Body of pancreas (tissue), 4 donors: ENCODE results near the gene ENDOD1.

Source experiments
- CTCF ChIP-seq, 7 experiments: fragments of 450-650 bp in 4 of 7; fragments of 200-600 bp in 3 of 7; sonication (generic) in 3 of 7; IDR thresholded peaks; one replicate each; pipeline ENCODE4 v1.5.1; 2016 to 2019; ENCODE audit warnings: antibody characterized with exemption in 7 of 7
- POLR2A ChIP-seq, 3 donors: fragments of 450-650 bp; IDR thresholded peaks; one replicate each; pipeline ENCODE4 v1.6.1; 2016; ENCODE audit warnings: antibody characterized with exemption in 3 of 3, mild to moderate bottlenecking in 2 of 3

DNA sequence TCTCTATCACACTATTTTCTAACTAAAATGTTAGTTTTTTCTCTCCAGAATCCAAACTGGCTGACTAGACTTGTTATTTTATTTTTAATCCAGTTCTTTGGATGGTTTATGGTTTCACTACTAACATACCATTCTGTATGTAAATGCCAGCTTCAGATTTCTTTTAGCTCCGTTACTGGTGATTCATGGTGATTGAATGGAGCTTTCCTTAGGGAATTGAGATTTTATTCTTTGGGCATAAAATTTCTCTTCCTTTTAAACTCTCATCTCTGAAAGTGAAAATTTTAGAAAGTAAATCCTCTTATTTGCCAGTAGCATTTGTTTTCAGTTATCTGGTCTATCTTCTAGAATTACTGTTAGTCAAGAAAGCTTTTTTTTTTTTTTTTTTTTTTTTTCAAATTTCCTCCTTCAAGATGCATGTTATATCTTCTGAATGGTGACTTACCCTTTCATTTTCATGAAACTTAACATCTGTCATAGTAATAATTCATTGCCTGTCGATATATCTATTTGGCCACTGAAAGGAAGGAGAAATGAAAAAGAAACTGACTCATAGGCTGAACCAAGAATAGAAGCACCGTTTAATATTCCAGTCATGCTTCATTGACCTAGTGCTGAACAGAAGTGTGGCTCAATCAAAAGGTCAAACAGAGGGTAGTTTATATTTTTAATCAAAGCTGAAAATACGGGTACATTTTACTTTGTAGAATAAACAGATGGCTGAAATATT, 6.4 kb downstream of the ENDOD1 start:
- TF ChIP-seq CTCF (IDR thresholded peaks at IDR 0.05) (no peak), POLR2A (IDR thresholded peaks at IDR 0.05) (no peak)
